ENCODE results near the gene OLFM2. TPM values are rescaled to one million over a fixed set of nuclear protein-coding genes. Genes with fewer than 3 reads are reported as not detected.

OLFM2 gene
- polyA plus RNA-seq, 1 donor from 2014 or later: 68.6 TPM

GRCh38 chr19:9941231-9941630, 4.9 kb upstream of the OLFM2 start:
- Histone ChIP-seq H3K36me3 (ENCODE audit: insufficient read depth, low read length) (no peaks in the 10 kb centered on the region), H3K4me2 (ENCODE audit: low read length) (no peak overlapping the region), H3F3A (ENCODE audit: insufficient read depth, low read length, poor library complexity, severe bottlenecking) (no peaks in the 10 kb centered on the region), H3K4me3 (ENCODE audit: low read length) (no peak overlapping the region), H2AFZ (ENCODE audit: low read depth, low read length) (no peak overlapping the region), H3K9me2 (ENCODE audit: insufficient read depth, low read length) (no peaks in the 10 kb centered on the region), H4K20me1 (ENCODE audit: insufficient read depth) (no peaks in the 10 kb centered on the region), H3K27me3 (ENCODE audit: insufficient read depth, low read depth, low read length) (no peaks in the 10 kb centered on the region), H3K79me2 (replicated peaks; ENCODE audit: insufficient read depth, low read length) (no peaks in the 10 kb centered on the region), H3K9ac (ENCODE audit: low read length) (no peak overlapping the region), H3K9me3 (ENCODE audit: low read length) (no peaks in the 10 kb centered on the region), H3K27ac (ENCODE audit: low read length) (no peak overlapping the region)
- no peak for TF ChIP-seq RAD21 (conservative IDR thresholded peaks at IDR 0.05)
- TF ChIP-seq MXI1 (conservative IDR thresholded peaks at IDR 0.05; ENCODE audit: poor library complexity, severe bottlenecking): no peak
- TF ChIP-seq SMC3 (conservative IDR thresholded peaks at IDR 0.05; ENCODE audit: poor library complexity): no peak
- TF ChIP-seq EZH2 (IDR thresholded peaks at IDR 0.05; ENCODE audit: borderline replicate concordance, insufficient read depth, low read length, poor library complexity, severe bottlenecking): no peak
- TF ChIP-seq EP300 (conservative IDR thresholded peaks at IDR 0.05; ENCODE audit: poor library complexity, severe bottlenecking): no peak
- no peak for TF ChIP-seq POLR2AphosphoS5 (IDR thresholded peaks at IDR 0.05)
- no peak for TF ChIP-seq CTCF (IDR thresholded peaks at IDR 0.05; ENCODE audit: poor library complexity, severe bottlenecking)
- TF ChIP-seq TAF1 (IDR thresholded peaks at IDR 0.05; ENCODE audit: low read depth): no peak

GRCh38 chr19:9940778-9941177, 4.5 kb upstream of the OLFM2 start:
- Histone ChIP-seq H3K27me3 (ENCODE audit: insufficient read depth, low read depth, low read length) (no peaks in the 10 kb centered on the region), H4K20me1 (ENCODE audit: insufficient read depth) (no peaks in the 10 kb centered on the region), H3K9ac (ENCODE audit: low read length) (no peak overlapping the region), H3K36me3 (ENCODE audit: insufficient read depth, low read length) (no peaks in the 10 kb centered on the region), H2AFZ (ENCODE audit: low read depth, low read length) (no peak overlapping the region), H3K4me3 (ENCODE audit: low read length) (no peak overlapping the region), H3K9me2 (ENCODE audit: insufficient read depth, low read length) (no peaks in the 10 kb centered on the region), H3F3A (ENCODE audit: insufficient read depth, low read length, poor library complexity, severe bottlenecking) (no peaks in the 10 kb centered on the region), H3K79me2 (replicated peaks; ENCODE audit: insufficient read depth, low read length) (peaks cover under 1% of the 10 kb centered on the region), H3K4me2 (ENCODE audit: low read length) (no peak overlapping the region), H3K27ac (ENCODE audit: low read length) (no peak overlapping the region), H3K9me3 (ENCODE audit: low read length) (no peaks in the 10 kb centered on the region)
- TF ChIP-seq SMC3 (conservative IDR thresholded peaks at IDR 0.05; ENCODE audit: poor library complexity) (no peak), TAF1 (IDR thresholded peaks at IDR 0.05; ENCODE audit: low read depth) (no peak), EP300 (conservative IDR thresholded peaks at IDR 0.05; ENCODE audit: poor library complexity, severe bottlenecking) (no peak), REST (IDR thresholded peaks at IDR 0.05; ENCODE audit: borderline replicate concordance) (no peak), EZH2 (IDR thresholded peaks at IDR 0.05; ENCODE audit: borderline replicate concordance, insufficient read depth, low read length, poor library complexity, severe bottlenecking) (no peak), MXI1 (conservative IDR thresholded peaks at IDR 0.05; ENCODE audit: poor library complexity, severe bottlenecking) (no peak), CTCF (IDR thresholded peaks at IDR 0.05; ENCODE audit: poor library complexity, severe bottlenecking) (no peak), RAD21 (conservative IDR thresholded peaks at IDR 0.05) (no peak), POLR2AphosphoS5 (IDR thresholded peaks at IDR 0.05) (no peak)
